ENCODE results near the gene WDR33.

DNA sequence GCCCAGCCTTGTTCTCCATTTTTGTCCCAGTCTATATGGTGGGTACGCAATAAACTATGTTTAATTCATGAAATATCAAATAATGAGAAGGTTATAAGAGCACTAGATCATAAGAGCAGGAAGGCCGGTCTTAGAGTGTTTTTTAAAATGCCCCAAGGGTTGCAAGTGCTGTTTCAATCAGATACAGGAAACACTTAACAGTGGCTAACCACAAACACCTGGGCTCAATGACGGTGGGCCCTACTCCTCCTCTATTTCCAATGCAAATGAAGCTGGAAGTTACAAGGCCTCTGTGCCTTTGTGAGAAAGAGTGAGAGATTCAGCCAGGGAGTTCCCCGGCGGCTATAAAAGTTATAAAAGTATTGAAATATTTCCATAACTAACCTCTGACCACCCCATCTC, 18.9 kb upstream of the WDR33 start:
- TF ChIP-seq LEF1 (IDR thresholded peaks at IDR 0.05; ENCODE audit: borderline replicate concordance): no peak
- no peak for TF ChIP-seq SP1 (IDR thresholded peaks at IDR 0.05)
- TF ChIP-seq TARDBP (IDR thresholded peaks at IDR 0.05): no peak
- TF ChIP-seq BHLHE40 (IDR thresholded peaks at IDR 0.05; ENCODE audit: borderline replicate concordance): no peak
- TF ChIP-seq FOXA1 (IDR thresholded peaks at IDR 0.05): no peak
- TF ChIP-seq L3MBTL2 (conservative IDR thresholded peaks at IDR 0.05): no peak
- TF ChIP-seq ARNT (IDR thresholded peaks at IDR 0.05): no peak
- TF ChIP-seq FOXM1 (IDR thresholded peaks at IDR 0.05; ENCODE audit: borderline replicate concordance): no peak
- TF ChIP-seq HDGF (IDR thresholded peaks at IDR 0.05; ENCODE audit: borderline replicate concordance): no peak
- no peak for TF ChIP-seq ZNF384 (IDR thresholded peaks at IDR 0.05)
- TF ChIP-seq, protein P1, sequence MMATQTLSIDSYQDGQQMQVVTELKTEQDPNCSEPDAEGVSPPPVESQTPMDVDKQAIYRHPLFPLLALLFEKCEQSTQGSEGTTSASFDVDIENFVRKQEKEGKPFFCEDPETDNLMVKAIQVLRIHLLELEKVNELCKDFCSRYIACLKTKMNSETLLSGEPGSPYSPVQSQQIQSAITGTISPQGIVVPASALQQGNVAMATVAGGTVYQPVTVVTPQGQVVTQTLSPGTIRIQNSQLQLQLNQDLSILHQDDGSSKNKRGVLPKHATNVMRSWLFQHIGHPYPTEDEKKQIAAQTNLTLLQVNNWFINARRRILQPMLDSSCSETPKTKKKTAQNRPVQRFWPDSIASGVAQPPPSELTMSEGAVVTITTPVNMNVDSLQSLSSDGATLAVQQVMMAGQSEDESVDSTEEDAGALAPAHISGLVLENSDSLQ (IDR thresholded peaks at IDR 0.05): no peak
- no peak for TF ChIP-seq ELF4 (IDR thresholded peaks at IDR 0.05)
